Measurements from ENCODE around the gene PGK2.

DNA sequence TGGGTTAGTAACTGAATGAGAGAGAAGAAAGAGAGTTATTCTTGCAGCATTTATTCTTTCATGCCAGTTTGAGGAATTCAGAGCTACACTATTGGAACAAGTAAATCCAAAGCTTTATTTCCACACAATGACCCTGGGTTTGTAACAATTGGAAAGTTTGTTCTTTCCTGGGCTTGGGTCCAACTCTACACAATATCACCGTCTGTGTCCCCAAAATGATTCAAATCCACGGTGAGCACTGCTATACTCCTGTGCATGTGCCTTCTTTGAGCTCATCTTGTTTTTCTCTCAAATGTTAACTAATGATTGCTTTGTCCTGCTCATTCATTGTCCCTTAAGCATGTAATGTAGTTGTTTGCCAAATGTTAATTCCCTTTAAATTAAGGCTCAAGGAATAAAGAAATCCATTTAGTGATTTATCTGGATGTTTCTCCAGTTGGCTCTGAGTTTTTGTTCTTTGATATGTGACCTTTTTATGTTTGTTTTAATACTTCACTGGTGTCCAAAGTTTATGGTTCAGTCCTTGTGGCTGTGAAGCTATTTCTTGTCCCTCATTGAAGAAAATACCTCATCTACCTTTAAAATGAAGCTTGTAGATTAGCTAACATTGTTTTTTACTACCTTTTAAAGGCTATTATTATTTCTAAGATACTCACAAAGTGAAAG, 22.4 kb downstream of the PGK2 start:
- TF ChIP-seq, protein P1, sequence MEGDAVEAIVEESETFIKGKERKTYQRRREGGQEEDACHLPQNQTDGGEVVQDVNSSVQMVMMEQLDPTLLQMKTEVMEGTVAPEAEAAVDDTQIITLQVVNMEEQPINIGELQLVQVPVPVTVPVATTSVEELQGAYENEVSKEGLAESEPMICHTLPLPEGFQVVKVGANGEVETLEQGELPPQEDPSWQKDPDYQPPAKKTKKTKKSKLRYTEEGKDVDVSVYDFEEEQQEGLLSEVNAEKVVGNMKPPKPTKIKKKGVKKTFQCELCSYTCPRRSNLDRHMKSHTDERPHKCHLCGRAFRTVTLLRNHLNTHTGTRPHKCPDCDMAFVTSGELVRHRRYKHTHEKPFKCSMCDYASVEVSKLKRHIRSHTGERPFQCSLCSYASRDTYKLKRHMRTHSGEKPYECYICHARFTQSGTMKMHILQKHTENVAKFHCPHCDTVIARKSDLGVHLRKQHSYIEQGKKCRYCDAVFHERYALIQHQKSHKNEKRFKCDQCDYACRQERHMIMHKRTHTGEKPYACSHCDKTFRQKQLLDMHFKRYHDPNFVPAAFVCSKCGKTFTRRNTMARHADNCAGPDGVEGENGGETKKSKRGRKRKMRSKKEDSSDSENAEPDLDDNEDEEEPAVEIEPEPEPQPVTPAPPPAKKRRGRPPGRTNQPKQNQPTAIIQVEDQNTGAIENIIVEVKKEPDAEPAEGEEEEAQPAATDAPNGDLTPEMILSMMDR (IDR thresholded peaks at IDR 0.05), result no peak
- TF ChIP-seq POLR2A (IDR thresholded peaks at IDR 0.05), result no peak
